Epithelial cell of esophagus (primary cell): ENCODE measurements around the gene EML6.

Source experiments
- DNase-seq: peaks from one replicate; pipeline ENCODE4 v3.0.0; 2010; ENCODE audit warnings: low read depth
- H3K4me3 ChIP-seq: 2 replicates; pipeline ENCODE4 v1.5.1; 2011; ENCODE audit warnings: mild to moderate bottlenecking, low read length, control low read depth
- CTCF ChIP-seq: IDR thresholded peaks from 2 replicates; pipeline ENCODE4 v1.5.1; 2011; ENCODE audit warnings: low read depth, mild to moderate bottlenecking, low read length, control low read depth, inconsistent platforms; ENCODE audit not compliant: insufficient read depth; ENCODE audit errors: missing control alignments

EML6 gene

GRCh38 chr2:54820558-54820957, 97.1 kb downstream of the EML6 start:
- no peak for TF ChIP-seq CTCF
- no peak for DNase-seq
- no peak overlapping the region for H3K4me3 ChIP-seq

DNA sequence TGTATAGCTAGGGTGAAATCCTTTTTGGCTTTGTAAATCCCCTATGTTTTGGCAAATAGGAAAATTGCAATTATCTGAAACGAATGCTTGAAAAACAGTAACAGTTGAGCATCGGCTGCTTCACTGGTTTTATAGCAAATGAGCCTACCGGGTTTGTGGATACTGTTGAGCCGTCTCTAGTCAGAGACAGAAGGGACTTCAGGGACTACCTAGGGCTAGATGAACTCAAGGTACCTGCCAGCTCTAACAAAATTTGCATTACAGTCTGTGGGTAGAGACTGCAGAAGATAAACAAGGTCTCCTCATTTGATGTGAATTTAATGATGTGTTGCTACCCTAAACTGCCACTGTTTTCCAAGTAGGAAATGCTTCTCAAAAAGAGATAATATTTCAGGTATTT, 101.1 kb downstream of the EML6 start:
- H3K4me3 ChIP-seq, result no peak overlapping the region
- TF ChIP-seq CTCF, result no peak
- no peak for DNase-seq

GRCh38 chr2:54830546-54830945, 107.1 kb downstream of the EML6 start:
- TF ChIP-seq CTCF, result no peak
- peak; percentile 48 for DNase-seq
- no peak overlapping the region for H3K4me3 ChIP-seq

DNA sequence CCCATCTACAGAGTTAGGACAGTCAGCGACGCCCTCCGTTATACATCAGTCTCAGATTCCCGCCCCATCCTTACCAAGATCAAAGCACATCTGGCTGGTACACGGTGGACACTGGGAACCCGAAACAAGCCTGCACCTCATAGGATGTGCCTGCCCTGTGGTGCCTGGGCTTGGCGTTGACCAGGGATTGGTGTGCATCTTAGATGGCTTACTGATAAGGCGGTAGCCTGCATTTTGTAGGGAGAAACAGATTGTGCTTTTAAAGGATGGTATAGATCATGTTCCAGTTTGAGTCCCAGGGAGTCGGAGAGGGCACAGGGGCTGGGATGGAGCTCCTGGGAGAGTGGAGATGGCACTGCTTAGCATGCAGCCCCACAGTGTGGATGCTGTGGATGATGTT, 108.0 kb downstream of the EML6 start:
- DNase-seq, result no peak
- no peak overlapping the region for H3K4me3 ChIP-seq
- TF ChIP-seq CTCF, result no peak

DNA sequence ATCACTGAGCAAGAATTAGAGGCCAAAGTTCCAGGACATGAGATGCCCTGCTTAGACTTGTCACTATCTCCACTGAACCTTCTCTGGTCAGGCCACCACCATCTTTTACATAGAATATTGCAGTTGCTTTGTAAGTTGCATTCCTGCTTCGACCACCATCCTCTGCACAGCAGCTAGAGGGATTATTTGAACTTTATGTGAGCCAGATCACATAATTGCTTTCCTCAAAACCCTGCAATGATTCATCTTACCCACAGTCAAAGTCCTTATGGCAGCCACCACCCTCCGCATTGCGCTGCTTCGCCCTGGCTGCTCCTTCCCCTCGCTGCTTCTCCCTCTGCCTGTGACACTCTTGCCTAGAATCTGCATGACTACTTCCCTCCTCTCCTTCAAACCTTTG, 111.3 kb downstream of the EML6 start:
- peak; percentile 25 for DNase-seq
- H3K4me3 ChIP-seq, result no peak overlapping the region
- no peak for TF ChIP-seq CTCF

GRCh38 chr2:54836477-54836876, 113.0 kb downstream of the EML6 start:
- no peak overlapping the region for H3K4me3 ChIP-seq
- DNase-seq, result no peak
- no peak for TF ChIP-seq CTCF

- no peak overlapping the region for H3K4me3 ChIP-seq
- DNase-seq, result peak; percentile 77
- TF ChIP-seq CTCF, result peak; percentile 98
Observed at GRCh38 chr2:54838585-54839035, 115.1 kb downstream of the EML6 start.
